ENCODE data around the gene KCNMA1. TPM values are rescaled to one million over a fixed set of nuclear protein-coding genes. Genes with fewer than 3 reads are reported as not detected.
A peak's percentile ranks its signal among the peaks of the same experiment; 100 is the strongest.

The KCNMA1 gene
- total and polyA plus RNA-seq, 9 of the 15 experiments (the other 6 are each of a cell fraction or from before 2014, with no cell fraction given), result 0.01 to 0.95 (median 0.15) TPM; not detected in 4

GRCh38 chr10:77661100-77661499, 23.5 kb upstream of the KCNMA1 start:
- ATAC-seq (peak; percentile 84), DNase-seq (ENCODE audit: extremely low read depth in 1 of 4, low spot score in 3 of 4) (peak in 1 of 4 experiments; percentile 18), FAIRE-seq (no peak)
- CTCF ChIA-PET (ENCODE audit: low intra/inter-chr PET ratio), result no interaction called here
- Histone ChIP-seq H3K9me3 (replicated peaks; ENCODE audit: control insufficient read depth, insufficient read depth, low read depth, low read length) (no peaks in the 10 kb centered on the region), H3K36me3 (ENCODE audit: control insufficient read depth, insufficient read depth, low read length) (no peaks in the 10 kb centered on the region), H3K4me1 (replicated peaks in 1 of 2; ENCODE audit: control insufficient read depth in 2 of 2, insufficient read depth in 2 of 2, low read length in 2 of 2) (no peaks in the 10 kb centered on the region), H3K79me2 (ENCODE audit: control insufficient read depth, insufficient read depth, low read length) (no peaks in the 10 kb centered on the region), H3K9me1 (ENCODE audit: control insufficient read depth, insufficient read depth, low read length) (no peaks in the 10 kb centered on the region), H3K27me3 (ENCODE audit: control insufficient read depth in 2 of 2, insufficient read depth in 2 of 2, low read length in 2 of 2) (peaks cover 5 to 13% of the 10 kb centered on the region in 2 experiments; a peak in 4 of 5 replicates), H3K9ac (ENCODE audit: insufficient read depth in 1 of 2, low read depth in 2 of 2, low read length in 2 of 2) (no peak overlapping the region), H3K27ac (ENCODE audit: extremely low read depth, low read depth, low read length) (no peak overlapping the region), H4K20me1 (replicated peaks; ENCODE audit: control insufficient read depth, insufficient read depth, low read length) (no peaks in the 10 kb centered on the region), H3K4me2 (ENCODE audit: insufficient read depth, low read length) (no peak overlapping the region), H2AFZ (ENCODE audit: low read depth, low read length) (no peak overlapping the region), H3K4me3 (no peak overlapping the region)
- TF ChIP-seq SETDB1 (IDR thresholded peaks at IDR 0.05; ENCODE audit: low read length) (no peak), NR1H2 (CRISPR knock-in tag; IDR thresholded peaks at IDR 0.05) (no peak), L3MBTL2 (IDR thresholded peaks at IDR 0.05) (no peak)
- TF ChIP-seq, protein P1, sequence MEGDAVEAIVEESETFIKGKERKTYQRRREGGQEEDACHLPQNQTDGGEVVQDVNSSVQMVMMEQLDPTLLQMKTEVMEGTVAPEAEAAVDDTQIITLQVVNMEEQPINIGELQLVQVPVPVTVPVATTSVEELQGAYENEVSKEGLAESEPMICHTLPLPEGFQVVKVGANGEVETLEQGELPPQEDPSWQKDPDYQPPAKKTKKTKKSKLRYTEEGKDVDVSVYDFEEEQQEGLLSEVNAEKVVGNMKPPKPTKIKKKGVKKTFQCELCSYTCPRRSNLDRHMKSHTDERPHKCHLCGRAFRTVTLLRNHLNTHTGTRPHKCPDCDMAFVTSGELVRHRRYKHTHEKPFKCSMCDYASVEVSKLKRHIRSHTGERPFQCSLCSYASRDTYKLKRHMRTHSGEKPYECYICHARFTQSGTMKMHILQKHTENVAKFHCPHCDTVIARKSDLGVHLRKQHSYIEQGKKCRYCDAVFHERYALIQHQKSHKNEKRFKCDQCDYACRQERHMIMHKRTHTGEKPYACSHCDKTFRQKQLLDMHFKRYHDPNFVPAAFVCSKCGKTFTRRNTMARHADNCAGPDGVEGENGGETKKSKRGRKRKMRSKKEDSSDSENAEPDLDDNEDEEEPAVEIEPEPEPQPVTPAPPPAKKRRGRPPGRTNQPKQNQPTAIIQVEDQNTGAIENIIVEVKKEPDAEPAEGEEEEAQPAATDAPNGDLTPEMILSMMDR (IDR thresholded peaks at IDR 0.05 in 2 of 3, conservative IDR thresholded peaks at IDR 0.05 in 1 of 3; ENCODE audit: insufficient read depth in 2 of 3, low read depth in 1 of 3, low read length in 3 of 3), result peak in 2 of 3 experiments; percentile 43 to 47; a peak in 4 of 6 replicates
- TF ChIP-seq, protein P2, sequence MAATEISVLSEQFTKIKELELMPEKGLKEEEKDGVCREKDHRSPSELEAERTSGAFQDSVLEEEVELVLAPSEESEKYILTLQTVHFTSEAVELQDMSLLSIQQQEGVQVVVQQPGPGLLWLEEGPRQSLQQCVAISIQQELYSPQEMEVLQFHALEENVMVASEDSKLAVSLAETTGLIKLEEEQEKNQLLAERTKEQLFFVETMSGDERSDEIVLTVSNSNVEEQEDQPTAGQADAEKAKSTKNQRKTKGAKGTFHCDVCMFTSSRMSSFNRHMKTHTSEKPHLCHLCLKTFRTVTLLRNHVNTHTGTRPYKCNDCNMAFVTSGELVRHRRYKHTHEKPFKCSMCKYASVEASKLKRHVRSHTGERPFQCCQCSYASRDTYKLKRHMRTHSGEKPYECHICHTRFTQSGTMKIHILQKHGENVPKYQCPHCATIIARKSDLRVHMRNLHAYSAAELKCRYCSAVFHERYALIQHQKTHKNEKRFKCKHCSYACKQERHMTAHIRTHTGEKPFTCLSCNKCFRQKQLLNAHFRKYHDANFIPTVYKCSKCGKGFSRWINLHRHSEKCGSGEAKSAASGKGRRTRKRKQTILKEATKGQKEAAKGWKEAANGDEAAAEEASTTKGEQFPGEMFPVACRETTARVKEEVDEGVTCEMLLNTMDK (IDR thresholded peaks at IDR 0.05; ENCODE audit: borderline replicate concordance, insufficient read depth, low read depth, low read length, poor library complexity, severe bottlenecking), result peak; percentile 39
- intact Hi-C loops (cut with micrococcal nuclease) (loop anchor here (5.0 kb wide), 1 partner anchor 51 kb away; no protein-coding TSS in a partner anchor), in situ Hi-C loops (cut with MboI) (no loop called here)
- POLR2A ChIA-PET, result no interaction called here
- no TSS peak for BruUV-seq (replicated peaks)
- WGBS (ENCODE audit: insufficient coverage, low coverage, missing lambda C conversion rate), result 0% methylated on average over 3 of the region's 3 CpGs
